HEK293 (cell line): ENCODE measurements around the gene RGL3.

Experiments used
- BCL11A ChIP-seq: fragments of 450-650 bp; formaldehyde crosslinking; IDR thresholded peaks from 2 replicates; pipeline ENCODE4 v1.5.1; 2016; ENCODE audit warnings: low read depth, missing biosample characterization, missing genetic modification characterization
- CTCF ChIP-seq: fragments of 450-650 bp; formaldehyde crosslinking; IDR thresholded peaks from 2 replicates; pipeline ENCODE4 v1.5.1; 2016; ENCODE audit warnings: missing biosample characterization, missing genetic modification characterization
- GLIS1 ChIP-seq: fragments of 450-650 bp; formaldehyde crosslinking; IDR thresholded peaks from 2 replicates; pipeline ENCODE4 v1.5.1; 2016; ENCODE audit warnings: missing biosample characterization, missing genetic modification characterization
- IKZF3 ChIP-seq: fragments of 450-650 bp; IDR thresholded peaks from 2 replicates; pipeline ENCODE4 v1.5.0; 2018; ENCODE audit warnings: missing biosample characterization, mild to moderate bottlenecking, missing genetic modification characterization, moderate library complexity
- KLF7 ChIP-seq: fragments of 450-650 bp; formaldehyde crosslinking; IDR thresholded peaks from 2 replicates; pipeline ENCODE4 v1.5.1; 2016; ENCODE audit warnings: missing biosample characterization, missing genetic modification characterization, borderline replicate concordance
- SALL2 ChIP-seq: fragments of 450-650 bp; formaldehyde crosslinking; IDR thresholded peaks from 2 replicates; pipeline ENCODE4 v1.5.0; 2017; ENCODE audit warnings: missing biosample characterization, mild to moderate bottlenecking, missing genetic modification characterization, borderline replicate concordance
- ZFHX2 ChIP-seq: fragments of 450-650 bp; formaldehyde crosslinking; conservative IDR thresholded peaks from 2 replicates; pipeline ENCODE4 v1.5.1; 2016; ENCODE audit warnings: missing biosample characterization, missing genetic modification characterization
- ZFP41 ChIP-seq: fragments of 450-650 bp; formaldehyde crosslinking; IDR thresholded peaks from 2 replicates; pipeline ENCODE4 v1.5.1; 2016; ENCODE audit warnings: missing biosample characterization, missing genetic modification characterization, borderline replicate concordance
- ZNF132 ChIP-seq: fragments of 450-650 bp; formaldehyde crosslinking; IDR thresholded peaks from 2 replicates; pipeline ENCODE4 v1.5.1; 2017; ENCODE audit warnings: missing biosample characterization, missing genetic modification characterization, borderline replicate concordance
- ZNF148 ChIP-seq: fragments of 450-650 bp; formaldehyde crosslinking; IDR thresholded peaks from 2 replicates; pipeline ENCODE4 v1.5.0; 2017; ENCODE audit warnings: missing biosample characterization, missing genetic modification characterization, borderline replicate concordance
- ZNF155 ChIP-seq: fragments of 450-650 bp; formaldehyde crosslinking; IDR thresholded peaks from 2 replicates; pipeline ENCODE4 v1.5.1; 2016; ENCODE audit warnings: missing biosample characterization, missing genetic modification characterization
- ZNF184 ChIP-seq: fragments of 450-650 bp; IDR thresholded peaks from 2 replicates; pipeline ENCODE4 v1.5.1; 2018; ENCODE audit warnings: missing biosample characterization, mild to moderate bottlenecking, missing genetic modification characterization
- ZNF239 ChIP-seq: fragments of 450-650 bp; formaldehyde crosslinking; IDR thresholded peaks from 2 replicates; pipeline ENCODE4 v1.5.1; 2016; ENCODE audit warnings: missing biosample characterization, missing genetic modification characterization
- ZNF266 ChIP-seq: fragments of 450-650 bp; formaldehyde crosslinking; IDR thresholded peaks from 2 replicates; pipeline ENCODE4 v1.5.1; 2016; ENCODE audit warnings: missing biosample characterization, missing genetic modification characterization, low read depth
- ZNF280C ChIP-seq: fragments of 450-650 bp; formaldehyde crosslinking; IDR thresholded peaks from 2 replicates; pipeline ENCODE4 v1.5.1; 2016; ENCODE audit warnings: missing biosample characterization, missing genetic modification characterization
- ZNF423 ChIP-seq: fragments of 450-650 bp; formaldehyde crosslinking; IDR thresholded peaks from 2 replicates; pipeline ENCODE4 v1.5.1; 2016; ENCODE audit warnings: missing biosample characterization, missing genetic modification characterization
- ZNF488 ChIP-seq: fragments of 450-650 bp; formaldehyde crosslinking; IDR thresholded peaks from 2 replicates; pipeline ENCODE4 v1.5.1; 2016; ENCODE audit warnings: missing biosample characterization, missing genetic modification characterization
- ZNF521 ChIP-seq: fragments of 450-650 bp; formaldehyde crosslinking; IDR thresholded peaks from 2 replicates; pipeline ENCODE4 v1.5.1; 2017; ENCODE audit warnings: missing biosample characterization, mild to moderate bottlenecking, missing genetic modification characterization
- ZNF561 ChIP-seq: fragments of 450-650 bp; IDR thresholded peaks from 2 replicates; pipeline ENCODE4 v1.5.1; 2018; ENCODE audit warnings: missing biosample characterization, missing genetic modification characterization, borderline replicate concordance
- ZNF600 ChIP-seq: fragments of 450-650 bp; formaldehyde crosslinking; IDR thresholded peaks from 2 replicates; pipeline ENCODE4 v1.5.1; 2016; ENCODE audit warnings: missing biosample characterization, missing genetic modification characterization
- ZNF677 ChIP-seq: fragments of 450-650 bp; IDR thresholded peaks from 2 replicates; pipeline ENCODE4 v1.5.0; 2018; ENCODE audit warnings: missing biosample characterization, mild to moderate bottlenecking, missing genetic modification characterization, moderate library complexity
- ZNF692 ChIP-seq: fragments of 450-650 bp; formaldehyde crosslinking; IDR thresholded peaks from 2 replicates; pipeline ENCODE4 v1.5.1; 2016; ENCODE audit warnings: missing biosample characterization, missing genetic modification characterization
- ZNF747 ChIP-seq: fragments of 450-650 bp; formaldehyde crosslinking; IDR thresholded peaks from 2 replicates; pipeline ENCODE4 v1.5.1; 2016; ENCODE audit warnings: missing biosample characterization, missing genetic modification characterization
- ZNF776 ChIP-seq: fragments of 450-650 bp; formaldehyde crosslinking; IDR thresholded peaks from 2 replicates; pipeline ENCODE4 v1.5.0; 2017; ENCODE audit warnings: missing biosample characterization, missing genetic modification characterization, borderline replicate concordance
- ZNF785 ChIP-seq: fragments of 450-650 bp; formaldehyde crosslinking; IDR thresholded peaks from 2 replicates; pipeline ENCODE4 v1.5.1; 2016; ENCODE audit warnings: missing biosample characterization, missing genetic modification characterization
- ZNF791 ChIP-seq: fragments of 450-650 bp; formaldehyde crosslinking; IDR thresholded peaks from 2 replicates; pipeline ENCODE4 v1.5.1; 2016; ENCODE audit warnings: missing biosample characterization, missing genetic modification characterization
- ZSCAN16 ChIP-seq: fragments of 450-650 bp; formaldehyde crosslinking; IDR thresholded peaks from 2 replicates; pipeline ENCODE4 v1.5.1; 2016; ENCODE audit warnings: missing biosample characterization, missing genetic modification characterization
- ZSCAN4 ChIP-seq: fragments of 450-650 bp; formaldehyde crosslinking; IDR thresholded peaks from 2 replicates; pipeline ENCODE4 v1.5.1; 2017; ENCODE audit warnings: missing biosample characterization, missing genetic modification characterization

RGL3 gene

GRCh38 chr19:11378319-11379189 is 40.6 kb downstream of the RGL3 start (continued):
- TF ChIP-seq ZNF561 (tag by site-specific recombination) (no peak), ZNF132 (tag by site-specific recombination) (no peak), ZNF239 (no peak), ZNF155 (tag by site-specific recombination) (no peak), ZNF692 (tag by site-specific recombination) (peak; percentile 73), IKZF3 (tag by site-specific recombination) (no peak), GLIS1 (tag by site-specific recombination) (peak; percentile 52), KLF7 (no peak), ZNF148 (tag by site-specific recombination) (no peak), ZNF266 (tag by site-specific recombination) (no peak), ZNF184 (tag by site-specific recombination) (no peak), ZNF785 (tag by site-specific recombination) (no peak), ZSCAN4 (tag by site-specific recombination) (no peak), ZNF488 (tag by site-specific recombination) (no peak), ZFP41 (no peak), ZNF677 (tag by site-specific recombination) (no peak), CTCF (tag by site-specific recombination) (peak; percentile 79; the same call in 1 of the 2 replicates), ZNF776 (tag by site-specific recombination) (no peak), ZNF280C (tag by site-specific recombination) (no peak), ZNF600 (no peak), BCL11A (tag by site-specific recombination) (no peak), SALL2 (no peak), ZNF747 (tag by site-specific recombination) (no peak), ZNF423 (tag by site-specific recombination) (no peak), ZNF521 (no peak), ZFHX2 (no peak), ZSCAN16 (tag by site-specific recombination) (no peak), ZNF791 (no peak)
